ENCODE results near the gene SCRT2. TPM values are rescaled to one million over a fixed set of nuclear protein-coding genes. Genes with fewer than 3 reads are reported as not detected.
"Not testable (repeated sequence)": the region's sequence is repeated elsewhere in the genome, so short reads cannot be mapped to it uniquely, and the experiment has no call there.

SCRT2 gene
- not detected for total RNA-seq

GRCh38 chr20:675453-676314, at the start of gene SCRT2:
SCRT2 (minus strand) TSS chr20:675802; CDS start chr20:675601, 201 bp downstream.
- peak; percentile 90 for DNase-seq (ENCODE audit: low spot score)
- intact Hi-C loops (cut with DNase I) = no loop called here
- peak; percentile 90 for ATAC-seq

GRCh38 chr20:724797-725196, 49.2 kb upstream of the SCRT2 start:
- ATAC-seq; DNase-seq (ENCODE audit: low spot score); intact Hi-C loops (cut with DNase I): not testable (repeated sequence)

- intact Hi-C loops (cut with DNase I) = no loop called here
- DNase-seq (ENCODE audit: low spot score) (no peak), ATAC-seq (no peak)
Observed at GRCh38 chr20:723756-724155, 48.2 kb upstream of the SCRT2 start.

- no peak for DNase-seq (ENCODE audit: low spot score)
- no peak for ATAC-seq
- intact Hi-C loops (cut with DNase I) = no loop called here
Observed at GRCh38 chr20:722822-723644, 47.4 kb upstream of the SCRT2 start.

- DNase-seq (ENCODE audit: low spot score) (no peak), ATAC-seq (no peak)
- intact Hi-C loops (cut with DNase I) = no loop called here
Observed at GRCh38 chr20:721876-722275, 46.3 kb upstream of the SCRT2 start.

GRCh38 chr20:719816-720215, 44.2 kb upstream of the SCRT2 start:
- DNase-seq (ENCODE audit: low spot score) = no peak
- ATAC-seq = no peak
- intact Hi-C loops (cut with DNase I) = no loop called here

- ATAC-seq = no peak
- DNase-seq (ENCODE audit: low spot score) = no peak
- intact Hi-C loops (cut with DNase I) = no loop called here
Observed at GRCh38 chr20:719068-719467, 43.5 kb upstream of the SCRT2 start.

GRCh38 chr20:717832-718231, 42.2 kb upstream of the SCRT2 start:
- DNase-seq (ENCODE audit: low spot score) (no peak), ATAC-seq (no peak)
- intact Hi-C loops (cut with DNase I) = no loop called here

GRCh38 chr20:717271-717670, 41.7 kb upstream of the SCRT2 start:
- no peak for ATAC-seq
- intact Hi-C loops (cut with DNase I) = no loop called here
- no peak for DNase-seq (ENCODE audit: low spot score)

- ATAC-seq (no peak), DNase-seq (ENCODE audit: low spot score) (no peak)
- intact Hi-C loops (cut with DNase I) = no loop called here
Observed at GRCh38 chr20:714453-714852, 38.9 kb upstream of the SCRT2 start.

- DNase-seq (ENCODE audit: low spot score) (peak; percentile 21), ATAC-seq (no peak)
- intact Hi-C loops (cut with DNase I) = no loop called here
Observed at GRCh38 chr20:711576-711975, 36.0 kb upstream of the SCRT2 start.

- peak; percentile 27 for DNase-seq (ENCODE audit: low spot score)
- intact Hi-C loops (cut with DNase I) = no loop called here
Observed at GRCh38 chr20:710780-711450, 35.3 kb upstream of the SCRT2 start.

GRCh38 chr20:709991-710779, 34.6 kb upstream of the SCRT2 start:
- DNase-seq (ENCODE audit: low spot score) = peak; percentile 53
- no peak for ATAC-seq

More at GRCh38 chr20:710780-711450, 35.3 kb upstream of the SCRT2 start:
- ATAC-seq = no peak

GRCh38 chr20:709423-709822, 33.8 kb upstream of the SCRT2 start:
- DNase-seq (ENCODE audit: low spot score) = peak; percentile 56
- no peak for ATAC-seq
- intact Hi-C loops (cut with DNase I) = no loop called here

More at GRCh38 chr20:709991-710779, 34.6 kb upstream of the SCRT2 start:
- intact Hi-C loops (cut with DNase I) = no loop called here

- no peak for ATAC-seq
- intact Hi-C loops (cut with DNase I) = no loop called here
Observed at GRCh38 chr20:708956-709355, 33.4 kb upstream of the SCRT2 start.

GRCh38 chr20:707451-708110, 32.0 kb upstream of the SCRT2 start:
- intact Hi-C loops (cut with DNase I) = no loop called here
- peak; percentile 36 for DNase-seq (ENCODE audit: low spot score)

More at GRCh38 chr20:708956-709355, 33.4 kb upstream of the SCRT2 start:
- peak; percentile 10 for DNase-seq (ENCODE audit: low spot score)

GRCh38 chr20:706366-706885, 30.8 kb upstream of the SCRT2 start:
- ATAC-seq (no peak), DNase-seq (ENCODE audit: low spot score) (peak; percentile 28)
- intact Hi-C loops (cut with DNase I) = no loop called here

More at GRCh38 chr20:707451-708110, 32.0 kb upstream of the SCRT2 start:
- no peak for ATAC-seq

- DNase-seq (ENCODE audit: low spot score) (peak; percentile 30), ATAC-seq (no peak)
- intact Hi-C loops (cut with DNase I) = no loop called here
Observed at GRCh38 chr20:704726-705125, 29.1 kb upstream of the SCRT2 start.
